ENCODE data around the gene FBRSL1. TPM values are rescaled to one million over a fixed set of nuclear protein-coding genes. Genes with fewer than 3 reads are reported as not detected.

The FBRSL1 gene
- total and polyA plus RNA-seq, 9 of the 15 experiments (the other 6 are each of a cell fraction or from before 2014, with no cell fraction given) = 0.24 to 129 (median 7.3) TPM

DNA sequence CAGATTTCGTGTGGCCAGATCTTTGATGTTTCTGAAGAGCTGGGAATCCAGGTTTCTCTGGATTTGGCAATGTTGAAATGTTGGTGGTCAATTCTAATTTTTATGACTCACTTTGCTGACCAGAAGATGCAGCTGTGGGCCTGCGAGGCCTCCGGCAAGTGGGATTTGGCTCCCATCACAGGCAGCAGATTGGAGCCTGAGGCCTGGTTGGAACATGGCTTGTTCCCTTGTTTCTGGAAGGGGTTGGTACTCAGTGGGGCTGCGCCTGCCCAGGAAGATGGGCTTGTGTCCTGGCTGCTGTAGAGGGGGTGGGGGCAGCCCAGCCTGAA, 23.1 kb downstream of the FBRSL1 start:
- Histone ChIP-seq H3K9ac (ENCODE audit: insufficient read depth in 1 of 2, low read depth in 2 of 2, low read length in 2 of 2) (peak overlapping the region in 1 of 2 experiments; percentile 45; a peak in 1 of 4 replicates), H3K79me2 (ENCODE audit: control insufficient read depth, insufficient read depth, low read length) (no peaks in the 10 kb centered on the region), H2AFZ (ENCODE audit: low read depth, low read length) (no peak overlapping the region), H3K4me1 (replicated peaks in 1 of 2; ENCODE audit: control insufficient read depth in 2 of 2, insufficient read depth in 2 of 2, low read length in 2 of 2) (peaks cover 0 to 64% of the 10 kb centered on the region in 2 experiments; a peak in 2 of 5 replicates), H3K9me3 (replicated peaks; ENCODE audit: control insufficient read depth, insufficient read depth, low read depth, low read length) (no peaks in the 10 kb centered on the region), H3K9me1 (ENCODE audit: control insufficient read depth, insufficient read depth, low read length) (peaks cover 6% of the 10 kb centered on the region), H3K4me2 (ENCODE audit: insufficient read depth, low read length) (no peak overlapping the region), H3K4me3 (no peak overlapping the region), H3K36me3 (ENCODE audit: control insufficient read depth, insufficient read depth, low read length) (peaks cover 23% of the 10 kb centered on the region; the same call in 1 of the 3 replicates), H3K27me3 (ENCODE audit: control insufficient read depth in 2 of 2, insufficient read depth in 2 of 2, low read length in 2 of 2) (no peaks in the 10 kb centered on the region), H3K27ac (ENCODE audit: extremely low read depth, low read depth, low read length) (no peak overlapping the region), H4K20me1 (replicated peaks; ENCODE audit: control insufficient read depth, insufficient read depth, low read length) (no peaks in the 10 kb centered on the region; the same call in 1 of the 2 replicates)
- FAIRE-seq (no peak), ATAC-seq (no peak), DNase-seq (ENCODE audit: extremely low read depth in 1 of 4, low spot score in 3 of 4) (no peak)
- ChIA-PET POLR2A (interaction anchor here (0.6 to 1.0 kb wide), 3 partner anchors 9 to 110 kb away, joined by 3 to 4 read pairs (median 3); no protein-coding TSS in a partner anchor), CTCF (ENCODE audit: low intra/inter-chr PET ratio) (no interaction called here)
- TF ChIP-seq POLR3G (IDR thresholded peaks at IDR 0.05; ENCODE audit: extremely low read depth, insufficient read length, insufficient replicate concordance) (no peak), KLF10 (CRISPR knock-in tag; IDR thresholded peaks at IDR 0.05) (no peak), ZNF12 (CRISPR knock-in tag; IDR thresholded peaks at IDR 0.05) (no peak), GABPB1 (CRISPR knock-in tag; IDR thresholded peaks at IDR 0.05) (no peak), FOXJ2 (tag; IDR thresholded peaks at IDR 0.05) (no peak), BRCA1 (IDR thresholded peaks at IDR 0.05) (no peak), BRCA1 (CRISPR knock-in tag; IDR thresholded peaks at IDR 0.05) (no peak), MAZ (CRISPR knock-in tag; conservative IDR thresholded peaks at IDR 0.05 in 1 of 2, IDR thresholded peaks at IDR 0.05 in 1 of 2) (no peak), ZFP30 (CRISPR knock-in tag; IDR thresholded peaks at IDR 0.05; ENCODE audit: borderline replicate concordance) (no peak), POLR2AphosphoS5 (IDR thresholded peaks at IDR 0.05; ENCODE audit: control insufficient read depth, insufficient read depth, low read depth, low read length) (no peak), NFATC3 (IDR thresholded peaks at IDR 0.05) (no peak), NR2C1 (IDR thresholded peaks at IDR 0.05) (no peak), NR2C1 (tag; IDR thresholded peaks at IDR 0.05) (no peak), KLF13 (tag; IDR thresholded peaks at IDR 0.05; ENCODE audit: borderline replicate concordance, low read depth) (no peak)
- TF ChIP-seq, protein P1, sequence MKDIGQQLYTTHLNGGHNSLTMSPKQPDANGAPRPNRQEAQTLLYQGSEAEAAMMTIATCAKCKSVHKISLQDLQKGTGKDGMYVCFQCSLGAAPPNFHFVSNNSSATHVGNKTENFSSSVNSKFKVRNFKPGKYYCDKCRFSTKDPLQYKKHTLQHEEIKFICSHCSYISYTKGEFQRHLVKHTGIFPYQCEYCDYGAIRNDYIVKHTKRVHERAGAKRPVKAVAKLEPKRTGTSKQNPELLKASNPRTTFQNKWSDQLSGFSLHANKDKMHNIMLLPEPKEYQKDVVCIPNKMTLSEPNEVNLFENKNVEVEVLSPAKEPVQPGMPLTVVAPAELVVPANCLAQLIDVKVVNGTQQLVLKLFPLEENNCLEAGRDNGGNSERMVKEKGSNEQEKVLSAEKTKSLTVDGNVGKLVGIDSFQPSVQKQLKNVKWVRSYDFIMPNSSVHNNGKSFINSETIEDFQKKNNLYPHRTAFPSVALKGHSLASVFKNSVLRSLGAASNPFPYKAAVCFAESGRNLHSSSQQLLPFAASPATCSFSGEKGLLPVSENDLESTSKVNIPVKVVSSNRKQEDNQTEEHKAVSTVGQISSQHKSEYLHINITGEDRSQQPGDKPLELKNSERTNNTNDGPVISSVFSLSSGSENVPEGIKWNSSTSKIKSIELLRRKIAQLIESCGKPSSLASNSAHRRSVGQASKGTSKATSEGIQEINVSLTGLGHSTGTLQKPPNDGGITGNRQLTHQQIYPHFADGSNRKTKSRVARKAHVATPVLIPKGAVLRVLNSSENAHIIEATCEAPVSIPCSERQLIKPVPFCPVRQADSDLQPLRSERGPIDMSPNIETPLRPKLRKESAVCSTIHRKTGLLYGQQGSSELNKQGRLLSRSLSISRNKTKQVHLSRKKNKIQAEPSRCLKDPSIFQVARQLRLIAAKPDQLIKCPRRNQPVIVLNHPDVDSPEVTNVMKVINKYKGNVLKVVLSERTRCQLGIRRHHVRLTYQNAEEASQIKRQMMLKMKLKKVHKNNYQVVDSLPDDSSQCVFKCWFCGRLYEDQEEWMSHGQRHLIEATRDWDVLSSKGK (CRISPR knock-in tag; IDR thresholded peaks at IDR 0.05) = no peak
- no TSS peak for BruUV-seq (replicated peaks)
- WGBS (ENCODE audit: insufficient coverage, low coverage, missing lambda C conversion rate) = 97% methylated on average over 4 of the region's 4 CpGs
- in situ Hi-C loops (cut with MboI) (no loop called here), intact Hi-C loops (cut with micrococcal nuclease) (no loop called here)
